GM12878 (cell line): ENCODE results near the gene UPF1. TPM values are rescaled to one million over a fixed set of nuclear protein-coding genes. Genes with fewer than 3 reads are reported as not detected.

Experiments
- ATAC-seq: fragments of 200-7000 bp; cut with Tn5 transposase; 3 replicates; pipeline ENCODE4 v1.9.1; 2020; ENCODE audit warnings: mild to moderate bottlenecking, moderate library complexity
- BruUV-seq: library from RNA; stranded (reverse); fragments of 400-500 nt; replicated peaks from 2 replicates; lab custom pipeline; 2021; lab: Mats Ljungman, UMichigan
- CTCF ChIA-PET: fragments of 300-600 bp; sonication (Branson Sonifier 250); formaldehyde crosslinking; extraction: SDS; loops from one replicate; lab custom pipeline; 2021; ENCODE audit warnings: inconsistent platforms; lab: Yijun Ruan, JAX
- POLR2A ChIA-PET: fragments of 350-600 bp; formaldehyde crosslinking; extraction: SDS; loops from one replicate; lab custom pipeline; 2021; ENCODE audit warnings: inconsistent platforms; lab: Charles Lee
- RAD21 ChIA-PET: fragments of 300-600 bp; sonication (Branson Sonifier 250); formaldehyde crosslinking; loops from one replicate; lab custom pipeline; 2023; ENCODE audit warnings: antibody characterized with exemption; ENCODE audit not compliant: unreplicated experiment; lab: Charles Lee
- SMC1A ChIA-PET: fragments of 300-600 bp; sonication (Branson Sonifier 250); formaldehyde crosslinking; loops from one replicate; lab custom pipeline; 2023; ENCODE audit not compliant: unreplicated experiment, uncharacterized antibody; lab: Charles Lee
- DNase-seq: peaks from one replicate; pipeline ENCODE4 v3.0.0-alpha.2; 2011; ENCODE audit warnings: low read depth, low spot score
- FAIRE-seq: peaks from 3 replicates; lab custom pipeline; 2011; peaks lifted over from hg19 to GRCh38; lab: Jason Lieb, UNC
- H2AFZ ChIP-seq: 2 replicates; pipeline ENCODE4 v1.6.0; 2011; ENCODE audit warnings: low read depth, low read length, control low read depth; ENCODE audit not compliant: control insufficient read depth
- H3K27ac ChIP-seq: 2 replicates; pipeline ENCODE4 v1.5.1; 2011; ENCODE audit warnings: control low read depth; ENCODE audit not compliant: control insufficient read depth, insufficient read depth
- H3K27me3 ChIP-seq, 2 experiments: replicated peaks in 1 of 2; 2 replicates each; pipeline versions ENCODE4 v1.6.0 to v1.6.1; 2011; ENCODE audit warnings: low read length in 1 of 2; ENCODE audit not compliant: control insufficient read depth in 2 of 2, insufficient read depth in 2 of 2
- H3K36me3 ChIP-seq, 2 experiments: 2 replicates each; pipeline ENCODE4 v1.5.1; 2011; ENCODE audit warnings: low read length in 1 of 2; ENCODE audit not compliant: control insufficient read depth in 2 of 2, insufficient read depth in 2 of 2
- H3K4me1 ChIP-seq: 2 replicates; pipeline ENCODE4 v1.6.1; 2011; ENCODE audit warnings: mild to moderate bottlenecking, low read length, moderate library complexity, mixed read lengths; ENCODE audit not compliant: control insufficient read depth, insufficient read depth
- H3K4me2 ChIP-seq: 2 replicates; pipeline ENCODE4 v1.6.0; 2011; ENCODE audit warnings: control low read depth; ENCODE audit not compliant: control insufficient read depth, insufficient read depth
- H3K4me3 ChIP-seq: fragments of 200-600 bp; sonication (generic); 2 replicates; pipeline ENCODE4 v1.5.1; 2016
- H3K79me2 ChIP-seq: 2 replicates; pipeline ENCODE4 v1.6.0; 2011; ENCODE audit warnings: low read length; ENCODE audit not compliant: control insufficient read depth, insufficient read depth
- H3K9ac ChIP-seq: 2 replicates; pipeline ENCODE4 v1.8.0; 2011; ENCODE audit warnings: low read length, control low read depth, mixed read lengths; ENCODE audit not compliant: control insufficient read depth, insufficient read depth
- H3K9me3 ChIP-seq: replicated peaks from 3 replicates; pipeline ENCODE4 v1.5.1; 2011; ENCODE audit warnings: mild to moderate bottlenecking, low read length; ENCODE audit not compliant: control insufficient read depth, insufficient read depth
- H4K20me1 ChIP-seq: 2 replicates; pipeline ENCODE4 v1.6.0; 2011; ENCODE audit not compliant: control insufficient read depth, insufficient read depth
- CHD4 ChIP-seq: fragments of 200-600 bp; sonication (generic); IDR thresholded peaks from 2 replicates; pipeline ENCODE4 v1.6.1; 2016; ENCODE audit warnings: mild to moderate bottlenecking
- MXI1 ChIP-seq: fragments of 150-350 bp; IDR thresholded peaks from 2 replicates; pipeline ENCODE4 v1.6.1; 2011; ENCODE audit warnings: low read depth, mild to moderate bottlenecking, inconsistent platforms, low read length, improper control_type of control experiment
- NFYA ChIP-seq: IDR thresholded peaks from 2 replicates; pipeline ENCODE4 v1.6.1; 2011; ENCODE audit warnings: low read depth, mild to moderate bottlenecking, low read length, improper control_type of control experiment, borderline replicate concordance
- PBX3 ChIP-seq: IDR thresholded peaks from 2 replicates; pipeline ENCODE4 v1.6.1; 2011; ENCODE audit warnings: mild to moderate bottlenecking, low read depth, low read length, moderate library complexity; ENCODE audit not compliant: insufficient replicate concordance
- POLR2A ChIP-seq: IDR thresholded peaks from 2 replicates; pipeline ENCODE4 v1.6.1; 2011; ENCODE audit warnings: low read depth, mild to moderate bottlenecking, low read length
- TARDBP ChIP-seq: IDR thresholded peaks from 2 replicates; pipeline ENCODE4 v1.6.1; 2016; ENCODE audit warnings: borderline replicate concordance
- USF1 ChIP-seq: IDR thresholded peaks from 2 replicates; pipeline ENCODE4 v1.6.1; 2011; ENCODE audit warnings: borderline replicate concordance, low read depth, mild to moderate bottlenecking, moderate library complexity, mixed read lengths, low read length; ENCODE audit not compliant: insufficient read depth; ENCODE audit errors: extremely low read length
- ZNF384 ChIP-seq: IDR thresholded peaks from 2 replicates; pipeline ENCODE4 v1.6.1; 2012; ENCODE audit warnings: low read depth, mild to moderate bottlenecking, low read length, improper control_type of control experiment, borderline replicate concordance
- ZNF687 ChIP-seq: fragments of 450-650 bp; IDR thresholded peaks from 2 replicates; pipeline ENCODE4 v1.6.1; 2017; ENCODE audit warnings: mild to moderate bottlenecking, moderate library complexity
- WGBS: methylation state at CpG from one replicate; pipeline ENCODE4 v1.1.6; 2016; ENCODE audit warnings: low lambda C conversion rate; ENCODE audit not compliant: insufficient replicate concordance, insufficient coverage; ENCODE audit errors: missing lambda C conversion rate; 5-methylcytosine and 5-hydroxymethylcytosine counted together
- in situ Hi-C: fragments of 300-500 bp; cut with MboI; formaldehyde crosslinking; loops from 9 replicates; pipeline ENCODE4 v1.14.3; 2018; ENCODE audit warnings: mixed read lengths
- intact Hi-C: fragments of 100-400 bp; cut with micrococcal nuclease; formaldehyde crosslinking; loops from one replicate; pipeline ENCODE4 v1.14.2; 2022; ENCODE audit not compliant: unreplicated experiment
- polyA plus RNA-seq, 11 experiments: library from polyadenylated mRNA; depleted of rRNA in 4 of 11; unstranded in 6 of 11; stranded (reverse) in 5 of 11; fragments of >200 nt; fragmentation: Nextera tagmentation in 4 of 11; fragmentation: Illumina TruSeq in 1 of 11; extraction: Ambion mirVana in 4 of 11; extraction: Trizol in 1 of 11; gene quantifications; 1 replicate in 1 of 11; 2 replicates in 10 of 11; pipeline versions ENCODE4 v1.2.1 to v1.2.3, GENCODE V29; 2011 to 2016; ENCODE audit warnings: inconsistent platforms in 2 of 11, missing spikeins in 2 of 11, low read depth in 1 of 11
- total RNA-seq, 4 experiments: library from RNA; depleted of rRNA in 3 of 4; stranded (reverse); fragments of >200 nt in 3 of 4; fragmentation: Illumina TruSeq in 1 of 4; extraction: Trizol in 1 of 4; gene quantifications; 2 replicates each; pipeline versions ENCODE4 v1.2.1 to v1.2.3, GENCODE V29; 2013 to 2021

The UPF1 gene
- total and polyA plus RNA-seq, 10 of the 15 experiments (the other 5 are each of a cell fraction or from before 2014, with no cell fraction given): 0.58 to 80.9 (median 18.7) TPM

DNA sequence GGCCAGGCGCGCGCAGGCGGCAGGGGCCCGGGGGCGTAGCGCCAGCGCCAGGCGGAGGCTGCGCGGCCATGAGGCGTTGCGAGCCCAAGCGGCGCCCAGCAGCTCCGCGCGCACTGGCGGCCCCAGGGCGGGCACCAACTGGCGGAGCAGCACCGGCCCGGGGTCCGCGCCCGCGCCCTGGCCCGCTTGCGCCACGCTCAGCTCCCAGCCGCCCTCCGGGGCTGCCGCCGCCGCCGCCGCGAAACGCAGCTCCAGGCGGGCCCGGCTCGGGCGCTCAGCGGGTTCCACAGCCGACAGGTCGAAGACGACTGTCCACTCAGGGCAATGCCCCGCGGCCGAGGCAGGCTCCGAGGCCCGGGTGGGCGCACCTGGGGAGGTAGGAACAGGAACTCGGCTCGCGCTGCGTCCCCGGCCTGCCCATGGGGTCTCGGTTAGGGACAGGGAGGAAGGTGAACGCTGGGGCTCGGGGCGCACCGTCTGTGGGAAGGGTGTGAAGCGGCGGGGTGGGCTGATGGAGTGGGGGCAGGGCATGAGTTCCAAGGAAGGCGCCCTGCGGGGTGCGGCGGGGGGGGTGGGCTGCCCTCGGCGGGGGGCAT, 37.4 kb downstream of the UPF1 start:
- ATAC-seq (no peak), FAIRE-seq (no peak), DNase-seq (no peak)
- Histone ChIP-seq H3K9me3 (no peaks in the 10 kb centered on the region), H2AFZ (no peak overlapping the region), H4K20me1 (peaks cover 2% of the 10 kb centered on the region; the same call in 1 of the 2 replicates), H3K9ac (no peak overlapping the region), H3K4me2 (no peak overlapping the region), H3K4me3 (no peak overlapping the region), H3K27me3 (no peaks in the 10 kb centered on the region), H3K36me3 (peaks cover 9 to 20% of the 10 kb centered on the region in 2 experiments; a peak in 3 of 4 replicates), H3K27ac (no peak overlapping the region), H3K79me2 (no peaks in the 10 kb centered on the region), H3K4me1 (no peaks in the 10 kb centered on the region)
- WGBS: 97% methylated on average over 45 of the region's 71 CpGs
- ChIA-PET CTCF (no interaction called here), RAD21 (no interaction called here), POLR2A (no interaction called here), SMC1A (no interaction called here)
- in situ Hi-C loops: loop anchor here (25.0 kb wide), 1 partner anchor 407 kb away; no protein-coding TSS in a partner anchor
- TF ChIP-seq NFYA (no peak), POLR2A (peak; percentile 59)
- BruUV-seq: no TSS peak
- intact Hi-C loops: no loop called here

GRCh38 chr19:18869781-18870530, 38.2 kb downstream of the UPF1 start:
- Histone ChIP-seq H3K4me3 (no peak overlapping the region), H3K36me3 (peaks cover 9 to 18% of the 10 kb centered on the region in 2 experiments; a peak in 3 of 4 replicates), H3K4me2 (no peak overlapping the region), H3K27ac (no peak overlapping the region), H3K9ac (no peak overlapping the region), H4K20me1 (peaks cover 2% of the 10 kb centered on the region; the same call in 1 of the 2 replicates), H3K9me3 (no peaks in the 10 kb centered on the region), H3K27me3 (no peaks in the 10 kb centered on the region), H3K79me2 (no peaks in the 10 kb centered on the region), H3K4me1 (no peaks in the 10 kb centered on the region), H2AFZ (no peak overlapping the region)
- in situ Hi-C loops: loop anchor here (25.0 kb wide), 1 partner anchor 408 kb away; no protein-coding TSS in a partner anchor
- WGBS: 29% methylated on average over 46 of the region's 62 CpGs
- ATAC-seq: no peak
- no peak for FAIRE-seq
- BruUV-seq: no TSS peak
- CTCF ChIA-PET: no interaction called here
- intact Hi-C loops: no loop called here
- POLR2A ChIA-PET: no interaction called here
- RAD21 ChIA-PET: no interaction called here
- SMC1A ChIA-PET: no interaction called here
- DNase-seq: no peak
- TF ChIP-seq TARDBP: no peak
- no peak for TF ChIP-seq ZNF687
- no peak for TF ChIP-seq MXI1
- TF ChIP-seq CHD4: no peak
- TF ChIP-seq PBX3: no peak
- no peak for TF ChIP-seq ZNF384
- no peak for TF ChIP-seq USF1
